H9 (cell line): Measurements from ENCODE around the gene KLHL21. TPM values are rescaled to one million over a fixed set of nuclear protein-coding genes. Genes with fewer than 3 reads are reported as not detected.

Experiments used
- DNase-seq: peaks from one replicate; pipeline ENCODE4 v3.0.0-alpha.2; 2017
- H2AFZ ChIP-seq: one replicate; pipeline ENCODE4 v1.6.1; 2013; ENCODE audit warnings: mild to moderate bottlenecking, low read length, control low read depth, moderate library complexity
- H2AK5ac ChIP-seq: 2 replicates; pipeline ENCODE4 v1.6.1; 2013; ENCODE audit warnings: low read length, control low read depth, mixed read lengths; ENCODE audit not compliant: insufficient read length
- H2BK120ac ChIP-seq: one replicate; pipeline ENCODE4 v1.6.1; 2013; ENCODE audit warnings: low read depth, mild to moderate bottlenecking, low read length, control low read depth, inconsistent platforms; ENCODE audit not compliant: poor library complexity, severe bottlenecking
- H2BK12ac ChIP-seq: 2 replicates; pipeline ENCODE4 v1.6.1; 2013; ENCODE audit warnings: low read length, control low read depth, mixed read lengths, low read depth; ENCODE audit not compliant: insufficient read length
- H2BK15ac ChIP-seq: 2 replicates; pipeline ENCODE4 v1.6.1; 2013; ENCODE audit warnings: low read depth, low read length, control low read depth
- H2BK20ac ChIP-seq: one replicate; pipeline ENCODE4 v1.6.1; 2013; ENCODE audit warnings: low read depth, mild to moderate bottlenecking, low read length, control low read depth, inconsistent platforms; ENCODE audit not compliant: poor library complexity, severe bottlenecking
- H2BK5ac ChIP-seq: 2 replicates; pipeline ENCODE4 v1.6.1; 2013; ENCODE audit warnings: low read length, control low read depth, mixed read lengths; ENCODE audit not compliant: insufficient read length
- H3K14ac ChIP-seq: 2 replicates; pipeline ENCODE4 v1.6.1; 2013; ENCODE audit warnings: low read length, control low read depth; ENCODE audit not compliant: insufficient read depth
- H3K18ac ChIP-seq: 2 replicates; pipeline ENCODE4 v1.6.1; 2013; ENCODE audit warnings: low read depth, mild to moderate bottlenecking, mixed read lengths, low read length, control low read depth; ENCODE audit not compliant: insufficient read length
- H3K23ac ChIP-seq: 2 replicates; pipeline ENCODE4 v1.6.1; 2013; ENCODE audit warnings: low read length, control low read depth, mixed read lengths, low read depth; ENCODE audit not compliant: insufficient read length
- H3K23me2 ChIP-seq: 2 replicates; pipeline ENCODE4 v1.6.1; 2013; ENCODE audit warnings: low read depth, mild to moderate bottlenecking, mixed read lengths, low read length, control low read depth; ENCODE audit not compliant: insufficient read length, poor library complexity, severe bottlenecking
- H3K27ac ChIP-seq: 2 replicates; pipeline ENCODE4 v1.5.1; 2013; ENCODE audit warnings: low read length, control low read depth, mixed read lengths, low read depth; ENCODE audit not compliant: insufficient read length
- H3K27me3 ChIP-seq: 2 replicates; pipeline ENCODE4 v1.6.1; 2013; ENCODE audit warnings: low read length, control low read depth, inconsistent platforms; ENCODE audit not compliant: insufficient read depth
- H3K4ac ChIP-seq: 2 replicates; pipeline ENCODE4 v1.6.1; 2013; ENCODE audit warnings: low read depth, mild to moderate bottlenecking, control low read depth, inconsistent platforms, low read length, moderate library complexity
- H3K4me1 ChIP-seq: 2 replicates; pipeline ENCODE4 v1.6.1; 2013; ENCODE audit warnings: low read length, control low read depth, inconsistent platforms; ENCODE audit not compliant: insufficient read depth
- H3K4me2 ChIP-seq: 2 replicates; pipeline ENCODE4 v1.6.1; 2013; ENCODE audit warnings: low read length, control low read depth, mixed read lengths; ENCODE audit not compliant: insufficient read length, insufficient read depth
- H3K56ac ChIP-seq: 2 replicates; pipeline ENCODE4 v1.6.1; 2013; ENCODE audit warnings: low read depth, mild to moderate bottlenecking, mixed read lengths, low read length, control low read depth; ENCODE audit not compliant: insufficient read length
- H3K79me1 ChIP-seq: 2 replicates; pipeline ENCODE4 v1.6.1; 2013; ENCODE audit warnings: low read depth, mild to moderate bottlenecking, moderate library complexity, low read length, control low read depth, inconsistent platforms; ENCODE audit not compliant: insufficient read depth, poor library complexity, severe bottlenecking
- H3K79me2 ChIP-seq: 2 replicates; pipeline ENCODE4 v1.6.1; 2013; ENCODE audit warnings: low read length, control low read depth, inconsistent platforms; ENCODE audit not compliant: insufficient read depth
- H3K9ac ChIP-seq: 2 replicates; pipeline ENCODE4 v1.6.1; 2013; ENCODE audit warnings: low read length, control low read depth, mixed read lengths; ENCODE audit not compliant: insufficient read length; ENCODE audit errors: extremely low read depth
- H3K9me3 ChIP-seq: one replicate; pipeline ENCODE4 v1.6.1; 2013; ENCODE audit warnings: low read depth, low read length, inconsistent platforms; ENCODE audit not compliant: control insufficient read depth
- H3T11ph ChIP-seq: one replicate; pipeline ENCODE4 v1.6.1; 2013; ENCODE audit warnings: mild to moderate bottlenecking, low read length, control low read depth, inconsistent platforms
- H4K20me1 ChIP-seq: one replicate; pipeline ENCODE4 v1.6.1; 2013; ENCODE audit not compliant: control insufficient read depth, insufficient read length, insufficient read depth
- H4K5ac ChIP-seq: 2 replicates; pipeline ENCODE4 v1.6.1; 2013; ENCODE audit warnings: low read depth, mild to moderate bottlenecking, mixed read lengths, low read length, control low read depth; ENCODE audit not compliant: insufficient read length
- H4K8ac ChIP-seq: replicated peaks from 2 replicates; pipeline ENCODE4 v1.6.1; 2013; ENCODE audit warnings: low read length, control low read depth, mixed read lengths, low read depth; ENCODE audit not compliant: insufficient read length
- H4K91ac ChIP-seq: 2 replicates; pipeline ENCODE4 v1.6.1; 2013; ENCODE audit warnings: low read depth, mild to moderate bottlenecking, moderate library complexity, mixed read lengths, low read length, control low read depth; ENCODE audit not compliant: insufficient read length
- H3K27ac Mint-ChIP-seq, 3 experiments: 2 replicates in 2 of 3; 3 replicates in 1 of 3; pipeline ENCODE4 v1.8.0; 2020 to 2021; ENCODE audit warnings: mixed read lengths in 3 of 3, mild to moderate bottlenecking in 1 of 3, moderate library complexity in 1 of 3
- H3K27me3 Mint-ChIP-seq: 2 replicates; pipeline ENCODE4 v1.8.0; 2021; ENCODE audit warnings: low read depth, mild to moderate bottlenecking, moderate library complexity, mixed read lengths
- H3K36me3 Mint-ChIP-seq, 3 experiments: 2 replicates in 2 of 3; 3 replicates in 1 of 3; pipeline ENCODE4 v1.8.0; 2020 to 2021; ENCODE audit warnings: low read depth in 3 of 3, mixed read lengths in 3 of 3; ENCODE audit not compliant: insufficient read depth in 1 of 3
- H3K4me1 Mint-ChIP-seq, 2 experiments: 2 replicates each; pipeline ENCODE4 v1.8.0; 2020; ENCODE audit warnings: mixed read lengths in 2 of 2
- H3K4me3 Mint-ChIP-seq, 2 experiments: 2 replicates in 1 of 2; 3 replicates in 1 of 2; pipeline ENCODE4 v1.8.0; 2020 to 2021; ENCODE audit warnings: mild to moderate bottlenecking in 2 of 2, mixed read lengths in 2 of 2, moderate library complexity in 1 of 2
- H3K9me3 Mint-ChIP-seq, 2 experiments: 2 replicates in 1 of 2; 3 replicates in 1 of 2; pipeline ENCODE4 v1.8.0; 2020; ENCODE audit warnings: mild to moderate bottlenecking in 2 of 2, mixed read lengths in 2 of 2, moderate library complexity in 1 of 2
- WGBS: extraction: QIAGEN DNeasy Blood & Tissue Kit; methylation state at CpG from one replicate; pipeline ENCODE4 v1.1.7; 2013; ENCODE audit warnings: missing lambda C conversion rate, low lambda C conversion rate, mixed read lengths; ENCODE audit not compliant: insufficient read length; ENCODE audit errors: extremely low coverage; 5-methylcytosine and 5-hydroxymethylcytosine counted together
- total RNA-seq: library from RNA; stranded (reverse); gene quantifications from 2 replicates; pipeline ENCODE4 v1.2.1, GENCODE V29; 2021
- TF ChIP-seq, protein P1 (sequence below): fragments of 200-600 bp; sonication (generic); conservative IDR thresholded peaks from 3 replicates; pipeline ENCODE4 v1.8.0; 2021; ENCODE audit warnings: antibody characterized with exemption, mild to moderate bottlenecking

KLHL21 gene
- total RNA-seq, 1 experiment from 2014 or later, result 31.9 TPM

DNA sequence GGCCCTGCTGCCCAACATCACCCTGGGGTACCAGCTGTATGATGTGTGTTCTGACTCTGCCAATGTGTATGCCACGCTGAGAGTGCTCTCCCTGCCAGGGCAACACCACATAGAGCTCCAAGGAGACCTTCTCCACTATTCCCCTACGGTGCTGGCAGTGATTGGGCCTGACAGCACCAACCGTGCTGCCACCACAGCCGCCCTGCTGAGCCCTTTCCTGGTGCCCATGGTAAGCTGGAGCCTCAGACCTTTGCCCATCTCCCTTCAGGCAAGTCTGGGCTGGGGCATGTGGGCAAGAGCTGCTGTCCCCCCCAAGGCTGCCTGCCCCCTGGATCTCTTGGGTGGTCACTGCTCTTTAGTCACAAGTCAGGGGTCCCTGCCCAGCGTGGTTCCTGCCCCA, 31.7 kb downstream of the KLHL21 start:
- Histone ChIP-seq H3K18ac (no peak overlapping the region), H2BK15ac (no peak overlapping the region), H3K79me1 (no peaks in the 10 kb centered on the region), H3K23me2 (no peaks in the 10 kb centered on the region), H3K4me1 (no peaks in the 10 kb centered on the region; the same call in 1 of the 2 replicates), H3T11ph (no peak overlapping the region), H3K56ac (no peak overlapping the region), H4K8ac (no peak overlapping the region), H4K20me1 (no peaks in the 10 kb centered on the region), H2BK20ac (no peak overlapping the region), H2AK5ac (no peak overlapping the region), H3K4me2 (no peak overlapping the region), H2AFZ (no peak overlapping the region), H3K27ac (no peak overlapping the region), H4K5ac (no peak overlapping the region), H3K14ac (no peak overlapping the region), H4K91ac (no peak overlapping the region), H3K23ac (no peak overlapping the region), H3K4ac (no peak overlapping the region), H2BK5ac (no peak overlapping the region), H3K27me3 (0 out of 2 replicates have a peak, but pooled peaks cover 2% of the 10 kb centered on the region), H3K9ac (no peak overlapping the region), H2BK120ac (no peak overlapping the region), H2BK12ac (no peak overlapping the region), H3K9me3 (no peaks in the 10 kb centered on the region), H3K79me2 (no peaks in the 10 kb centered on the region)
- peaks cover 60% of the 10 kb centered on the region for H3K27me3 Mint-ChIP-seq
- H3K4me1 Mint-ChIP-seq, result peaks cover 6 to 8% of the 10 kb centered on the region in 2 experiments
- TF ChIP-seq, protein P1, sequence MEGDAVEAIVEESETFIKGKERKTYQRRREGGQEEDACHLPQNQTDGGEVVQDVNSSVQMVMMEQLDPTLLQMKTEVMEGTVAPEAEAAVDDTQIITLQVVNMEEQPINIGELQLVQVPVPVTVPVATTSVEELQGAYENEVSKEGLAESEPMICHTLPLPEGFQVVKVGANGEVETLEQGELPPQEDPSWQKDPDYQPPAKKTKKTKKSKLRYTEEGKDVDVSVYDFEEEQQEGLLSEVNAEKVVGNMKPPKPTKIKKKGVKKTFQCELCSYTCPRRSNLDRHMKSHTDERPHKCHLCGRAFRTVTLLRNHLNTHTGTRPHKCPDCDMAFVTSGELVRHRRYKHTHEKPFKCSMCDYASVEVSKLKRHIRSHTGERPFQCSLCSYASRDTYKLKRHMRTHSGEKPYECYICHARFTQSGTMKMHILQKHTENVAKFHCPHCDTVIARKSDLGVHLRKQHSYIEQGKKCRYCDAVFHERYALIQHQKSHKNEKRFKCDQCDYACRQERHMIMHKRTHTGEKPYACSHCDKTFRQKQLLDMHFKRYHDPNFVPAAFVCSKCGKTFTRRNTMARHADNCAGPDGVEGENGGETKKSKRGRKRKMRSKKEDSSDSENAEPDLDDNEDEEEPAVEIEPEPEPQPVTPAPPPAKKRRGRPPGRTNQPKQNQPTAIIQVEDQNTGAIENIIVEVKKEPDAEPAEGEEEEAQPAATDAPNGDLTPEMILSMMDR, result no peak
- WGBS, result no CpG with 5 or more reads among the region's 5 CpGs
- no peak overlapping the region for H3K4me3 Mint-ChIP-seq
- H3K9me3 Mint-ChIP-seq, result peaks cover 4% of the 10 kb centered on the region in 2 experiments; a peak in 2 of 5 replicates
- no peak overlapping the region for H3K27ac Mint-ChIP-seq
- DNase-seq, result no peak
- no peaks in the 10 kb centered on the region for H3K36me3 Mint-ChIP-seq
